GM23338 (cell line): ENCODE measurements around the gene NCOA7. TPM values are rescaled to one million over a fixed set of nuclear protein-coding genes. Genes with fewer than 3 reads are reported as not detected.

Experiments
- ATAC-seq: fragments of 200-7000 bp; cut with Tn5 transposase; 3 replicates; pipeline ENCODE4 v1.9.1; 2020
- DNase-seq: peaks from one replicate; pipeline ENCODE4 v3.0.0-alpha.2; 2015; ENCODE audit warnings: low spot score
- H2AFZ ChIP-seq: fragments of 200-600 bp; sonication (generic); 2 replicates; pipeline ENCODE4 v1.8.0; 2016; ENCODE audit warnings: antibody characterized with exemption, mild to moderate bottlenecking, moderate library complexity
- H3F3A ChIP-seq: fragments of 200-600 bp; sonication (generic); replicated peaks from 2 replicates; pipeline ENCODE4 v1.8.0; 2017; ENCODE audit warnings: antibody characterized with exemption, mixed run types, low read depth
- H3K27ac ChIP-seq: fragments of 200-600 bp; sonication (generic); 2 replicates; pipeline ENCODE4 v1.6.1; 2016; ENCODE audit warnings: low read depth
- H3K27me3 ChIP-seq: fragments of 200-600 bp; sonication (generic); 2 replicates; pipeline ENCODE4 v1.8.0; 2016; ENCODE audit warnings: mild to moderate bottlenecking, mixed run types, moderate library complexity; ENCODE audit not compliant: insufficient read depth
- H3K36me3 ChIP-seq: fragments of 200-600 bp; sonication (generic); 2 replicates; pipeline ENCODE4 v1.8.0; 2016; ENCODE audit warnings: mild to moderate bottlenecking; ENCODE audit not compliant: insufficient read depth
- H3K4me1 ChIP-seq: fragments of 200-600 bp; sonication (generic); 2 replicates; pipeline ENCODE4 v1.8.0; 2016; ENCODE audit warnings: mild to moderate bottlenecking, moderate library complexity; ENCODE audit not compliant: insufficient read depth
- H3K4me2 ChIP-seq: fragments of 200-600 bp; sonication (generic); 2 replicates; pipeline ENCODE4 v1.7.1; 2017; ENCODE audit warnings: mixed run types
- H3K4me3 ChIP-seq: fragments of 200-600 bp; sonication (generic); 2 replicates; pipeline ENCODE4 v1.6.1; 2016; ENCODE audit warnings: mixed run types
- H3K79me2 ChIP-seq: fragments of 200-600 bp; sonication (generic); replicated peaks from 2 replicates; pipeline ENCODE4 v1.8.0; 2017; ENCODE audit warnings: mild to moderate bottlenecking; ENCODE audit not compliant: insufficient read depth
- H3K9me2 ChIP-seq: fragments of 200-600 bp; sonication (generic); 2 replicates; pipeline ENCODE4 v1.8.0; 2017; ENCODE audit not compliant: insufficient read depth
- H4K20me1 ChIP-seq: fragments of 200-600 bp; sonication (generic); replicated peaks from 2 replicates; pipeline ENCODE4 v1.8.0; 2017; ENCODE audit warnings: mild to moderate bottlenecking; ENCODE audit not compliant: insufficient read depth
- H3K27ac Mint-ChIP-seq: 2 replicates; pipeline ENCODE4 v1.8.0; 2020; ENCODE audit warnings: inconsistent platforms, mild to moderate bottlenecking, moderate library complexity, mixed read lengths
- H3K27me3 Mint-ChIP-seq: 3 replicates; pipeline ENCODE4 v1.8.0; 2022; ENCODE audit warnings: low read depth, mild to moderate bottlenecking, moderate library complexity, mixed read lengths, inconsistent platforms; ENCODE audit not compliant: insufficient read depth, poor library complexity
- H3K36me3 Mint-ChIP-seq: 3 replicates; pipeline ENCODE4 v1.8.0; 2021; ENCODE audit warnings: low read depth, mild to moderate bottlenecking, inconsistent platforms, moderate library complexity, mixed read lengths
- H3K4me1 Mint-ChIP-seq: 3 replicates; pipeline ENCODE4 v1.8.0; 2020; ENCODE audit warnings: mild to moderate bottlenecking, inconsistent platforms, mixed read lengths
- H3K4me3 Mint-ChIP-seq: 3 replicates; pipeline ENCODE4 v1.8.0; 2021; ENCODE audit warnings: moderate library complexity, mild to moderate bottlenecking, inconsistent platforms, mixed read lengths
- H3K9me3 Mint-ChIP-seq: 3 replicates; pipeline ENCODE4 v1.8.0; 2020; ENCODE audit warnings: moderate library complexity, mild to moderate bottlenecking, inconsistent platforms, mixed read lengths
- ETS1 ChIP-seq: IDR thresholded peaks from 2 replicates; pipeline ENCODE4 v1.6.1; 2016; ENCODE audit warnings: antibody characterized with exemption
- EZH2 ChIP-seq: fragments of 200-600 bp; sonication (generic); IDR thresholded peaks from one replicate; pipeline ENCODE4 v1.8.0; 2017; ENCODE audit warnings: antibody characterized with exemption, mild to moderate bottlenecking, low read depth; ENCODE audit not compliant: unreplicated experiment
- EZH2phosphoT487 ChIP-seq: fragments of 200-600 bp; sonication (generic); IDR thresholded peaks from one replicate; pipeline ENCODE4 v1.8.1; 2018; ENCODE audit warnings: antibody characterized with exemption; ENCODE audit not compliant: unreplicated experiment
- JUNB ChIP-seq: IDR thresholded peaks from one replicate; pipeline ENCODE4 v1.6.1; 2016; ENCODE audit warnings: antibody characterized with exemption; ENCODE audit not compliant: unreplicated experiment
- NANOG ChIP-seq: IDR thresholded peaks from 2 replicates; pipeline ENCODE4 v1.6.1; 2016; ENCODE audit warnings: antibody characterized with exemption, borderline replicate concordance
- POLR2AphosphoS5 ChIP-seq: IDR thresholded peaks from 2 replicates; pipeline ENCODE4 v1.6.1; 2016; ENCODE audit warnings: antibody characterized with exemption, low read depth
- ZNF114 ChIP-seq: fragments of 250-450 bp; sonication (Bioruptor Pico); IDR thresholded peaks from 2 replicates; pipeline ENCODE4 v1.5.0; 2020; ENCODE audit warnings: mild to moderate bottlenecking, moderate library complexity
- ZNF331 ChIP-seq: fragments of 250-450 bp; sonication (Bioruptor Pico); IDR thresholded peaks from 2 replicates; pipeline ENCODE4 v1.5.0; 2020; ENCODE audit warnings: low read depth, mild to moderate bottlenecking, moderate library complexity
- ZNF462 ChIP-seq: fragments of 250-450 bp; sonication (Bioruptor Pico); IDR thresholded peaks from 2 replicates; pipeline ENCODE4 v1.5.0; 2020; ENCODE audit warnings: mild to moderate bottlenecking, moderate library complexity
- polyA plus RNA-seq: library from polyadenylated mRNA; unstranded; fragments of >200 nt; fragmentation: Nextera tagmentation; extraction: Ambion mirVana; gene quantifications from 2 replicates; pipeline ENCODE4 v1.2.1, GENCODE V29; 2016
- total RNA-seq: library from RNA; depleted of rRNA; stranded (reverse); fragments of >200 nt; shearing (Covaris generic); gene quantifications from 2 replicates; pipeline ENCODE4 v1.2.3, GENCODE V29; 2014

The NCOA7 gene
- total and polyA plus RNA-seq, 2 experiments from 2014 or later: 9.3 to 15.7 TPM

- Histone ChIP-seq H3K4me2 (no peak overlapping the region), H3K27me3 (no peaks in the 10 kb centered on the region), H2AFZ (no peak overlapping the region), H3K36me3 (no peaks in the 10 kb centered on the region), H4K20me1 (no peaks in the 10 kb centered on the region), H3K4me3 (no peak overlapping the region), H3K79me2 (no peaks in the 10 kb centered on the region), H3K27ac (no peak overlapping the region), H3F3A (no peaks in the 10 kb centered on the region), H3K4me1 (no peaks in the 10 kb centered on the region), H3K9me2 (no peaks in the 10 kb centered on the region)
- H3K36me3 Mint-ChIP-seq: no peaks in the 10 kb centered on the region
- 0 out of 3 replicates have a peak, but pooled peaks cover 4% of the 10 kb centered on the region for H3K9me3 Mint-ChIP-seq
- DNase-seq (no peak), ATAC-seq (no peak)
- H3K27ac Mint-ChIP-seq: no peak overlapping the region
- TF ChIP-seq JUNB (no peak), ZNF462 (CRISPR knock-in tag) (no peak), ZNF331 (no peak), ETS1 (no peak), EZH2phosphoT487 (no peak), POLR2AphosphoS5 (no peak), NANOG (no peak), ZNF114 (CRISPR knock-in tag) (no peak), EZH2 (no peak)
- H3K27me3 Mint-ChIP-seq: peaks cover 7% of the 10 kb centered on the region
- H3K4me3 Mint-ChIP-seq: no peak overlapping the region
- no peaks in the 10 kb centered on the region for H3K4me1 Mint-ChIP-seq
These were observed 141.1 kb downstream of the NCOA7 start for GRCh38 chr6:125931733-125932450.
